HG02610 (cell line): ENCODE results near the gene PSMG3.
A peak's percentile ranks its signal among the peaks of the same experiment; 100 is the strongest.

Experiments used
- ATAC-seq: cut with Tn5 transposase; IDR thresholded peaks from one replicate; pipeline ENCODE4 v1.9.1; 2021; ENCODE audit warnings: mild to moderate bottlenecking, moderate library complexity; ENCODE audit not compliant: unreplicated experiment

Gene PSMG3

DNA sequence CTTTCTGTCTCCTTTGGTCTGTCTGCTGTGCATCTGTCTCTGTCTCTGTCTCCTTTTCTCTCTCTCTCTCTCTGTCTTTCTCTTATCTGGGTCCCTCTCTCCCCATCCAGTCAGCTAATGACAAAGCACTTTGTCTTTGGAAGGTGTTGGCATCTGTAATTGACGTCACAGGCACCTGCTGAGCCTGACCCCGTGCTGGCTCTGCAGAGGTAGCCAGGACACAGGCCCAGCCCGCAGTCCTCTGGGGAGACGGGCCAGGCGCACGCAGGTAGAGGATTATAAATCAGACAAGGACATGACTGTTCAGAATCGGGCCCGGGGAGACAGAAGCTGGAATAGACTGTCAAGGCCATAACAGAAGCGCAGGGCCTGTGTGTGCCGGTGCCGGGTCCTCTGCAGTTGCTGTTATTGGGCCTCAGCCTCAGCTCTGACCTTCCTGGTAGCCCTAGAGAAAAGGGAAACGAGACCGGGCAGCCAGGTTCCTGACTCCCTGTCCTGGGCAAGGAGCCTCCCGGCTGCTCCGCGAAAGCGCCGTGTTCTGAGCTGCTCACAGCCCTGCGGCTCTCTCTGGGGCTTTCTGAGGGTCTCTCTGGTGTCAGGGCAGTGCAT lies 10.7 kb upstream of the PSMG3 start:
- no peak for ATAC-seq

DNA sequence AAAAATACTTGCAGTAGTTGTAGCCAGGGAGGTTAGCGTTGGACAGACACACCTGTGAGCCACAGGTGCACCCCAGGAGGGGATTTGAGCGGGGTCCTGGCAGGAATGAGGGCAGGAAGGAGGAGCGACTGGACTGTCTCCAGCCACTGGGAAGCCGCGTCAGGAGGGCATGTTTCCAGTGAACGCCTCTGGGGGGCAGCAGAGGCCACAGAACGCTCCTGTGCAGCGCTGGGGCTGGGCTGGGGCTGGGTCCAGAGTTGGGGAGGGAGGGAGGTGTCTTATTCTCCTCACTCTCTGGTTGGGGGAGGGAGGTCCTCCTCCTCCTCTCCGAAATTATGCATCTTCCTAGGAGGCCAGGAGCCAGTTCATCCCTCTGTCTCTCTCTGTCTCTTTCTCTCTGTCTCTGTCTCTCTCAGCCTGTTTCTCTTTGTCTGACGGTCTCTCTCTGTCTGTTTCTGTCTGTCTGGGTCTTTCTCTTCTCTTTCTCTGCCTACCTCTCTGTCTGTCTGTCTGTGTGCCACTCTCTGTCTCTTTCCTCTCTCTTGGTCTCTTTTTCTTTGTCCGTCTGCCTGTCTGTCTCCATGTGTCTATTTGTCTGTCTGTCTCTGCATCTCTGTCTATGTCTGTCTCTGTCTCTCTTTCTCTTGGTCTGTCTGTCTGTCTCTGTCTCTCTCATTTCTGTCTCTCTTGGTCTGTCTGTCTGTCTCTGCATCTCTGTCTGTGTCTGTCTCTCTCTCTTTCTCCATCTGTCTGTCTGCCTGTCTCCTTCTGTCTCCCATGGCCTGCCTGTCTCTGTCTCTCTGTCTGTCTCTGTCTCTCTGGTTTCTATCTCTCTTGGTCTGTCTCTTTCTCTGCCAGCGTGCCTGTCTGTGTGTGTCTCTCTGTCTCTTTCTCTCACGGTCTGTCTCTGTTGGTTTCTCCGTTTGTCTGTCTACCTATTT lies 9.9 kb upstream of the PSMG3 start:
- ATAC-seq: no peak

DNA sequence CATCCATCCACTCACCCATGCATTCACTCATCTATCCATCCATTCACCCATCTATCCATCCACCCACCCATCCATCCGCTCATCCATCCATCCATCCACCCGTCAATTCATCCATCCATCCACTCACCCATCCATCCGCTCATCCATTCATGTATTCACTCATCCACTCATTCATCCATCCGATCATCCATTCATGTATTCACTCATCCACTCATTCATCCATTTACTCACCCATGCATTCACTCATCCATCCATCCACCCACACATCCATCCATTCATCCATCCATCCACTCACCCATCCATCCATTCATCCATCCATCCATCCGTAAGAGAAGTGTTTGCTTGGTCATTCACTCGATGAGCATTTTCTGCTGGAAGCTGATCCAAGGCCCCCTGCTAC lies 8.7 kb upstream of the PSMG3 start:
- ATAC-seq: no peak

DNA sequence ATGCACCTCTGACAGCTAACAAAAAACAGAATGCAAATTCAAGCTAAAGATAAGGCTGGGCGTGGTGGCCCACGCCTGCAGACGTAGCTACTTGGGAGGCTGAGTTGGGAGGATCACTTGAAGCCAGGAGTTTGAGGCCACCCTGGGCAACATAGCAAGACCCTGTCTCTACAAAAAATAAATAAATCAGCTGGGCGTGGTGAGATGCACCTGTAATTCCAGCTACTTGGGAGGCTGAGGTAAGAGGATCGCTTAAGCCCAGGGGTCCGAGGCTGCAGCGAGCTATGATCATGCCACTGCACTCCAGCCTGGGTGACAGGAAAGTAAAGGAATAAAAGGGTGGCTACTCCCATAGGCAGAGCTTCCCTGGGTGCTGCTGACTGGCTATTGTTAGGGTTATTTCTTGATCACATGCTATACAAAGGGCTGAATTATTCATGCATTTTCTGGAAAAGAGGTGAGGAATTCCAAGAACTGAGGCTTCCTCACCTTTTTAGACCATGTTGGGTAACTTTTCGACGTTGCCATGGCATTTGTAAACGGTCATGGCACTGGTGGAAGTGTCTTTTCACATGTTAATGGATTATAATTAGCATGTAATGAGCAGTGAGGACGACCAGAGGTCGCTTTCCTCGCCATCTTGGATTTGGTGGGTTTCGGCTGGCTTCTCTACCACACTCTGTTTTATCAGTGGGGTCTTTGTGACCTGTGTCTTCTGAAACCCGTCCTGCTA lies 6.9 kb upstream of the PSMG3 start:
- no peak for ATAC-seq

DNA sequence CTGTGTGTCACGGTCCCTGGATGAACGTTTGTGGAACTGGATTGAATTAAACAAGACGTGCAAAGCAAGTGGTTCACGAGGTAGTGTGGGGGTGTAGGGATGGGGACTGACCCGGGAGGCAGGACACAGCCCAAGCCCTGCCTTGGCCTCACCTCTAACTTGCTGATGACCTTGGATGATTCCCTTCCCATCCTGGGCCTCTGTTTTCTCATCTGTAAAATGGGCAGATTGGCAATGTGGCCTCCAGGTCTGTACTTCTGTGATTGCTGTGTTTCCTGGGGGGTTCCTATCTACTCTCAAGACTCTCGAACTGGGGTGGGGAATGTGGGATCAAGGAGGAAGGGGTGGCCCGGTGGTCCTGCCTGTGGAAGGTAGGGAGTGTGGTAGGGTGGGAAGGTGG lies 6.0 kb upstream of the PSMG3 start:
- ATAC-seq: no peak

DNA sequence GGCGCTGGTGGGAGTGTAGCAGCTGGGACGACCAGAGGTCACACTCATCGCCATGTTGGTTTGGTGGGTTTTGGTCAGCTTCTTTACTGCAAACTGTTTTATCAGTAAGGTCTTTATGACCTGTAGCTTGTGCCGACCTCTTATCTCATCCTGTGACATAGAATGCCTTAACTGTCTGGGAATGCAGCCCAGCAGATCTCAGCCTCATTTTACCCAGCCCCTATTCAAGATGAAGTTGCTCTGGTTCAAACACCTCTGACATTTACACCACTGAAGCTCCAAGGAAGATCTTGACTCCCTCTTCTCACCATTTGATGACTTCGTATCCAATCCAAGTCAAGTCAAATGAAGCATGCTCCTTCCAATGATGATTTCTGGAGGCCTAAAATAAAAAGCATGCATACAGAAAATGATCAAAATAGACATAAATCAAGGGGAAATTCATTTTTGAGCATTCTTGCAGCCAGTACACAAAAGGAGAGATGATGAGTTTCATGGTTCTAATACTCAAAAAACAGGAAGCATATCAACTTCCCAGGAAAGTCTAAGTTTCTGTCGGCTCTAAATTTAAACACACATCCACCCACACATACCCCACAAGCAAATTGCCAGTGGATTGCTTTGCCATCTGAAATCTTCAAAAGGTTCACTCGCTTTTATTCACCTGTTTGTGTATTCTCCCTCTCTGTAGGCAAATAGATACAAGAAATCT lies 2.4 kb upstream of the PSMG3 start:
- ATAC-seq: no peak

DNA sequence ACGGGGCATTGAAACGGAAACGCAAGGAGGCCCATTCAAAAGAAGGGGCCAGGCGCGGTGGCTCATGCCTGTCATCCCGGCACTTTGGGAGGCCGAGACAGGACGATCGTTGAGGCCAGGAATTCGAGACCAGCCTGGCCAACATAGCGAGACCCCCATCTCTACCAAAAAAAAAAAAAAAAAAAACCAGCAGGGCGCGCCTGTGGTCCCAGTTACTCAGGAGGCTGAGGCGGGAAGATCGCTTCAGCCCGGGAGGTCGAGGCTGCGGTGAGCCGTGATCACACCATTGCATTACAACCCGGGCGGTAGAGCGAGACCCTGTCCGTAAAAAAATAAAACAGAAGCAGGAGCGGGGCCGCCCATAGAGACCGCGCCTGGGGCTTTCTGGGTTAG lies 396 bp downstream of the PSMG3 start:
- peak; percentile 10 for ATAC-seq

DNA sequence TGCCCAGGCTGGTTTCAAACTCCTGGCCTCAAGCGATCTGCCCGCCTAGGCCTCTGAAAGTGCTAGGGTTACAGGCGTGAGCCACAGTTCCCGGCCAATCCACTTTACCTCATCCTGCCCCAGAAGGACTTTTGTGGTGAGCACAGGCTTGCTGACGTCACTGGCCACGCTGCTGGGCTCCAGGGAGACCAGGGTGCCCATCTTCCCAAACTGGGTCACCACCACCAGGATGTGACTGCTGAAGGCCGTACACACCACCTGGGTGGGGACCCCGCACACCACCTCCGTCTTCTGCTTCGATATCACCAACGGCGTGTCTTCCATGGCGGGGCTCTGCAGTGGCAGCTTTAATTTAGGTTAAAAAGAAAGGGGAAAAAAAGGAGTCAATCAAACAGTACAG lies 816 bp downstream of the PSMG3 start:
- no peak for ATAC-seq

DNA sequence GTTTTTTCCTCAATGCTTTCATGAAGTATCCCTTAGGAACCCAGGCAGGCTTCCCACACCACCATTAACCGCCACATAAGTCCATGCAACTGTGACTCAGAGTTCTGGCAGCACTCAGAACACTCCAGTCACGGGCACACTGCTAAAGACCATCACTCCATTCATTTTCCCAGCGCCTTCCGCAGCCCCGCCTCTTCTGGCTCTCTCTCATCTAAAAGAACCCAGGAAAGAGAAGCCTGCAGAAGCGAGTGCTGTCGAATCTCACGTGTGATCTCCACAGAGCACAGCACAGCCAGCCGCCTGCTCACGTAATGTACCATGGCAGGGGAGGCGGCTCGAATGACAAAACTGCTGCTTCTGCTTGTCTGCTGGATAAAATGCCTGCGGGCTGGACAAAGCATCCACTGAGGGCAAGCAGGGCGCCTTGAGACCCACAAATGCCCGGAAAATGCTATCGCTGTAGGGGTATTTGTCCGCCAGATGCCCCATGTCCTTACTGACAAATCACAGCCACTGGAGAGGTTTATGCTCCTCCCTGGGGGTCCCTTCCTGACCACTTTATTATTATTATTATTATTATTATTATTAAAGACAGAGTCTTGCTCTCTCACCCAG lies 1.8 kb downstream of the PSMG3 start:
- no peak for ATAC-seq

DNA sequence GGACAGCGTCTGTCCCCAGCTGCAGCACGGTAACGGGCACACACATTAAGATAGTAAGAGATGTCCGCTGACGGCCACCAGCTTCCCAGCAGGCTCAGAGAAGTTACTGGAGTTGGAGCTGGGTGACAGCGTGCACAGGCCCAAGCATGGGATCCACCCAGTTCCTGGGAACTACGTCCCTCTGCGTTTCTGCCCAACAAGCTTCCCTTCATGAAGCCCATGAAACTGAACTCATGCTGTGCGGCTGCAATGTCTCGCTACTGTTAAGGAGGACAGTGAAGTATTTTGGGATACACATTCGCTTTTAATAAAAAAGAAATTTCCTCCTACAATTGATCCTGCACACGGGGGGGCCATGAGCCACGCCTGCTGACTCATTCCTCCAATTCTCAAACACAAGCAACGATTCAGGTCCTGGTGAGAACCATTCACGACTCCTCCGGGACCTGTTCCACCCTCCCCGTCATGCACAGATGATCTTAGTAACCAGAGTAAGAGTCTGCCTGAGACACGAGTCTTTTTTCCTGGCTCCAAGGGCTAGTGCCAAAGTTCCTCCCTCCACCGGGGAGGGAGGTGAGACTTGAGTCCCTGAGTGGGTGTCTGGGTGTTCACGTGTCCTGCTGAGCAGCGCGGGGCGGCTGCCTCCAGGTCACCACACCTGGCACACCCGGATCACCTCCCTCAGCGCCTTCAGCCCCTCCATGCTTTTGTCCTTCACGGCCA lies 2.6 kb downstream of the PSMG3 start:
- ATAC-seq: no peak

DNA sequence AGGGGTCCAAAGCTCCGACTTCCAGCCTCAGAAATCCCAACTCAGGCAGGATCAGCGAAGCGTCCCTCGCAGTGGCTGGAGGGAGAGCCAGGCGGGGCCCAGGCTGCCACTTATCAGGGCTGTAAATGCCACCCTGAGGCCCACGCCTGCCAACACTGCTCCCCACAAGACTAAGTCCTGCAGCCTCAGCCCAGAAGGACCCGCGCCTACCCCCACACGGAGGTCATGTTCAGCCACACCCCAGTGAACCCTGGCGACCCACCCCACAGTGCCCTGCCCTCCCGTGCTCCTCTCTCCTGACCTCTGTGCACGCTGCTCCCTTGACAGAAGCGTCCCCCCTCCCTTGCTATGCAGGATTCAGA lies 3.2 kb downstream of the PSMG3 start:
- ATAC-seq: no peak

DNA sequence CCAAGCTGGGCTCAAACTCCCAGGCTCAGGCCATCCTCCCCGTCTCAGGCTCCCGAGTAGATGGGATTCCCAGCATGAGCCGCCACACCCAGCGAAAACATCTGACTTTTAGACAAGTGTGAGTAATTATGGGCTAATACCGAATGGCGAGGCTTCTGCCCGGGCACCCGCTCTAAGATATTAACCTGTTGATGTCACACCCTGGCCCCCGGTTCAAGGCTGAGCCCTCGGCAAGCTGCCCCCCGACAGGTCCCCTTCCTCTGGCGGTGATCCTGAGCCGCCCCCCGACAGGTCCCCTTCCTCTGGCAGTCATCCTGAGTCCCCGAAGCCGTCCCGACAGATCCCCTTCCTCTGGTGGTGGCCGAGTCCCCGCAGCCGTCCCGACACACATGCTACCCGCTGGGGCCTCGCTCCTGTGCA lies 5.2 kb downstream of the PSMG3 start:
- no peak for ATAC-seq

DNA sequence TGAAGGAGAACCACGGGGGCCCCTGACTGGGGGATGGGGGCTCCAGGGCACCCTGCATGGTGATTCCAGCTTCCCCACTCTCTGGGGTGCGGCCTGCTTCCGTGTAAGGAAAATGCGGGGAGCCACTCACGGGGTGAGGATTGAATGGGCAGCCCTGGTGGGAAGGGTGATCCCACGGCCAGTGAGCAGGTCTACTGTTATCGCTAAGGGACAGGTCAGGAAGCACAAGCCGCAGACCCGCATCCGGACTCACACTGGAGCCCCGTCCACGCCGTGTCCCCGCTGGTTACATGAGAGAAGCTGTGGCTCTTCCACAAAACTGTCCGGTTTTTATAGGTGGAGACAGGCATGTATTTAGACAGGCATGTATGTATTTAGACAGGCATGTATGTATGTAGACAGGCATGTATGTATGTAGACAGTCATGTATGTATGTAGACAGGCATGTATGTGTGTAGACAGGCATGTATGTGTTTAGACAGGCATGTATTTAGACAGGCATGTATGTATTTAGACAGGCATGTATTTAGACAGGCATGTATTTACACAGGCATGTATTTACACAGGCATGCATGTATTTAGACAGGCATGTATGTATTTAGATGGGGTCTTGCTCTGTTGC lies 5.7 kb downstream of the PSMG3 start:
- no peak for ATAC-seq

DNA sequence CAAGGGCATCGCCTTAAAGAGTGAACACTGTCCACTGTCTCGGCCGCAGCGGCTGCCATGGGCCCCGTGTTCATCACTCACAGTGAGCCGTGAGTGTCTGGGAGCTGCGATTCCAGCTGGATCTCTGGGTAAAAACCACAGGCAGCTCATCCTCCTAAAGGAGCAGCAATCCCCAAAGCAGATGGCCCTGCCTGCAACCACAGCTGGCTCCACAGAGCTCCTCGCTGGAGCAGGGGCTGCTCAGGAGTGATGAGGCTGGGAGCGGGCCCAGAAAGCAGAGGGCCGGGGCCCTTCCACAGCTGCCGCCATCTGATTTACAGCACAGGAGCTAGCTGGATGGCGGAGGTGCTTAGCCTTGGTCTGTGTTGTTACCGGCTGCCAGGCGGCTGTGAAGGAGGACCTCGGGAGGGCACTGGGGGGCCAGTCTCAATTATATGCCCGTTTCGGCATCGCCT lies 7.2 kb downstream of the PSMG3 start:
- no peak for ATAC-seq

DNA sequence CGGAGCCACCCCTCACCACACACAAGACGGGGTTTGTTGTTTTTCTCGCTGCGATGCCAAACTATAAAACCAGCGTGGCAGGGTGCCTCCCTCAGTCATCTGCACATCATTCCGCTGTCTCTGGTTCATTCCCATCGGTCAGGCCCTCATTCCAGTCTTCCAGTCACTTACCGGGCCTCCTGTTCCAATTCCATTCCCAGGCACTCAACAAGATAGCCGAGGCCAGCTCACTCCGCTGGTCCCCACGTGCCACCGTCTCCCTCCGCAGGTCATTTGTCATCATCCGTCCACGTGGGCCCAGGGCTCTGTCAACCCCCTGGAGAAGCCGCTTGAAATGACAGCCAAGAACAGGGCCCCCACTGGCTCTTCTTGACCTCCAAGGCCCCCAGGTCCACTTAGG lies 7.7 kb downstream of the PSMG3 start:
- ATAC-seq: no peak

DNA sequence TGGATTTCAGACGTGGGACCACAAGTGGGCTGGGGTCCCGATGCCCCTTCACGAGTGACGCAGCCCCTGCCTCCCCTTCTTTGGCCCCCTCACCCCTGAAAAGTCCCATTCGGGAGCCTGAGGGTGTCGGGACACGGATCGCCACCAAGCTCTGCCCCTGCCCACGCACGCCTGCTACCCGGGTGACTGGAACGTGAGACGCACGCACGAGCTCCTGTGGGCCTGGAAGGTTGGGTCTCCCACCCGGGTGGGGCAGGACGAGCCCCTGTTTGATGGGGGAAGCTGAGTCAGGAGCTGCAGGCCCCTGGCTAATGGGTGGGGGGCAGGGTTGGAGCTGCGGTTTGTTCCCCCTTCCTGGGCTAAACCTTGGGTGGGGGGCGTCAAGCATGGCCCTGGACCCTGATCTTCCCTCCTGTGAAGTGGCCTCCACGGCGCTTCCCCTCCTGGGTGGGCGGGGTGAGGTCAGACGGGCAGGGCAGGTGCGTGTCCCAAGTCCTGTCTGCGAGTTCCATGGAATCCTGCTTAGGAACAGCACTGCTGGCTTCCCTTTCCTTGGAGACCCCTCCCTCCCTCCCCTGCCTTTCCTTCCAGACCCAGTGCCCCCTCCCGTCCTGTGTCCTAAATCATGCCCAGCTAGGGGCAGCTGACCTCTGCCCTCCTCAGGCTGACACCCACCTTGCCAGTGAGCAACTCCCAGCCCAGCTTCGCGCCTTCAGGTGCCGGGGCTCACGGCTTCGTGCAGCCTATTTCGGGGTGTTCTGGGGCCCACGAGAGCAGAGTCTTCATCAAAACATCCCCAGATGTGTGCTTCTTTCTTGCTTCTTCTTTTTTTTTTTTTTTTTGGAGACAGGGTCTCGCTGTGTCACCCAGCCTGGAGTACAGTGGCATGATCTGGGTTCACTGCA lies 8.5 kb downstream of the PSMG3 start:
- ATAC-seq: no peak

DNA sequence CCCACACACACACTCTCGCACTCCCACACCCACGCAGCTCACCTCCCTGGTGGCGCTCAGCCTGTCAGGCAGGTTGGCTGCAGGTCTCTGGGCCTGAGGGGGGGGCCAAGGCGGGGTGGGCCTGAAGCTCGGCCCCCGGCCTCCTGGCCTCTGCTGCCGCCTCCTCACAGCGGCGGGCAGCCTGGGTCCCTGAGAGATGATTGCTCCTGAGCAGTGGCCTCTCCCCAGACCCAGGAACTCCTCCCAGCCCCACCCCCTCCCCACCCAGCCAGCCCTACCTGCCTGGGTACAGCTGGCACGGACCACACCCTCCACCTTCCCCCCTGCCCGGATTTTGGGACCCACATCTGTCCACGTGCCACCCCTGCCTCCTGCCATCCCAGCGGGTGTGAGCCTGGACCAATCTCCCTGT lies 9.2 kb downstream of the PSMG3 start:
- ATAC-seq: no peak
